ENCODE results near the gene PCDH9.
A peak's percentile ranks its signal among the peaks of the same experiment; 100 is the strongest.

PCDH9 gene

DNA sequence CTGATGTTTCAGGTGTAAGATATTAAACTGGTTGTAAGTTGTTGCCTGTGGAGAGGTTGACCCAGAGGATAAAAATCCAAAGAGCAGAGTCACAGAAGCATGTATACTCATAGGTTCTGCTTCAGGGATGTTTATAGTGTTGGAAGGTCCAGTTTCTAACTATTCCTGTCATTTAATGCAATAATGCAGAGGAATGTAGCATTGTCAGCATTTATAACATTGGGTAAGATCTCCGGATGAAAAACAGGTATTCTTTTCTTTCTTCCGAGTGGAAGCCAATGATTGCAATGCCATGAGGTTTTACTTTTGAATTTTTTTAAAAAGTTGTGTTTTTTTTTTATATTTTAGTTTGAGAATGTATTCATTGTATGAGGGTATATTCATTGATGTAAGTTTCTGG, 771.0 kb downstream of the PCDH9 start:
- no peak for DNase-seq (ENCODE audit: low spot score)

DNA sequence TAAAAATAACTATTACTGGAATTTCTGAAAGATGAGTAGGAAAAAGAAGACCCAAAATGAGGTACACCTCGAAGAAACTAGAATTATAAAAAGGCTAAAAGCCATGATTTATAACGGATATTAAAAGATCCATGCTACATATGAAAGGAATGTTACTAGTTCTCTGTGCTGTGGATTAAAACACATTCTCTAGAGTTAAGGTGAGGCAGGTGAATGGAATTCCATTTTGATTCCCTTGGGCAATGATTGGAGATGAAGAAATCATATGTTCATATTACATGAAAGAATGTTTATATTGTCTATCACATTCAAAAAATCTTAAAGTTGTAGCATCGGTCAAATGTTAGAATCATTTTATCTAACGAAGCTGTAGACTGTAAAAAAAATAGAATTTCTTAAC, 783.7 kb downstream of the PCDH9 start:
- no peak for DNase-seq (ENCODE audit: low spot score)

DNA sequence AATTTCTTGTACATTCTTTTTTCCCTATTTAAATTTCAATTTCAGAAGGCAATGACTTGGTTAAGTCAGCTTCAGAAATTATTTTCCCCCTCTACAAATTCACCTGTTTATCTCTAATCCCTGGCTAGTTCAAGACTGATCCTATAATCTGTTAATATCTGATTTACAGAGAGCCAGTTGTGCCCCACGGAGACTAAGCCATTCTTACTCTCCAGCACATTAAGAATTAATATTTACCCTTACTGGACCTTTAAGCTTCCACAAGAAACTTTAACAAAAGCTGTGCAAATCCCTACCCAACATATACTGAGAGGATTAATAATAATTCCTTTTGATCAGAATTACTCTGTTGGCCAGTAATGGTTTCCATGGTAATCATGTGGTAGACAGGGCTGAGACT, 786.2 kb downstream of the PCDH9 start:
- DNase-seq (ENCODE audit: low spot score), result no peak

DNA sequence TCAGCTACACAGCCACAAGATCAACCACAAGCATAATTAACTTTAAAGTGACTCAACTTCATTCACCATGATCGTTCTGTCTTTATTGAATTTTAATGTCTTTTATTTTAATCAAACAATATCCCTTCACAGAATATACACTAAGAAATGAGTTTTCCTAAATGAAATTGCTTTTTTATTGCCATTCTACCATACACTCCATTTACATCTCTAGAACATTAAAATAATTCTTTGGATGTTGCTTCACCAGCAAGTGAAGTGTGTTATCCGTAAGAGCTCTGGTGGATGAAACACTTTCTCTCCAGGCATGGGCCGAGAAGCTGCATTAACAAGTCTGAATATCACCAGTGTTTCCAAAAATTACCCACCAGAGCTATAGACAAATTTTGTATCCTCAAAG, 789.2 kb downstream of the PCDH9 start:
- no peak for DNase-seq (ENCODE audit: low spot score)

DNA sequence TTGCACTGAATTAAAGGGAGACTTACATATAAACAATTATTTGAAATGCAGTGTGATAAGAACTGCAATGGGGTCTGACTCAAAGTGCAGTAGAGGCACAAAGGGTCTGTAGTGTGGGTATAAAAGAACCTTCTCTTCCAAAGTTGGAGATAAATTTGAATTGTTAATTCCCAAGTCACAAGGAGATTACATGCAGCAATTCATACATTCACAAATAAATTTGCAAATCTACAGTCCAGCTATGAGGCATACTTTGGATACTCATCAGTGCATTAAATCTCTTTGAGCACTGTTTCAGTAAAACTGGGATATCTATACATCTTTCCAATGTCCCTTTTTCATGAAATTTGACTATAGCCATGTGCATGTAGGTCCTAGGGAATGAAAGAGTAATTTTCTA, 799.4 kb downstream of the PCDH9 start:
- DNase-seq (ENCODE audit: low spot score), result no peak

DNA sequence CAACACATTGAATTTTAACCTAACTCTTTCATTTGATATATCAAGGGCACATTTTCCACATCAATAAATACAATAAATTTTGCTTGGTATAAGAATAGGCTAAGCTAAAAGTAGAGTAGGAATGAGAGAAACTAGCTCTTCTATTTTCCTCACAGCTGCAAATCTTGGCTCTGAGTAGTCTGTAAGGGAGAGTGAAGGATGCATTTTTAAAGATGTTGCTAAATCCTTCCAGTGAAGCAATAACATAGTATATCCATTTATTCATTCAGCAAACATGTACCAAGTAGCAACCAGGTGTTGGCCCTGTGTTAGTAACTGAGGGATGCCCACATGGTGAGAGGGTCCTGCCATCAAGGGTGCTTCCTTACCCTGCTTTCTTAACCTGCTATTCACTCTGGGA, 799.9 kb downstream of the PCDH9 start:
- DNase-seq (ENCODE audit: low spot score), result no peak

DNA sequence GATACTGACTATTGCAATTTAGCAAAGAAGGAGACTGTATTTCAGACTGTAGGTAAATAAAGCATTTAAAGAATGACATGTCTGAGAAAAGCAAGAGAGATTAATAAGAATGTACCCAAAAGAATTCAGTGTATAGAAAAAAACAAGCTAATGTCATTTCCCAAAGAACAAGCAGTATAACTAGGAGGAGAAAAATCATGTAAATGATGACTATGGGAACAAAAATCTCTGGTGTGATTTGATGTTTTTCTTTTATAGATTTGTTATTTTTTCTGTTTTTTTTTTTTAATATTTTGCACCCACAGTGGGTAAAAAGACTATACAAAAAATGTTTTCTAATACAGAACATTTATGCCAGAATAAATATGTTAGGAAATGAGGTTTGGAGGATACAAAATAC, 801.0 kb downstream of the PCDH9 start:
- no peak for DNase-seq (ENCODE audit: low spot score)

DNA sequence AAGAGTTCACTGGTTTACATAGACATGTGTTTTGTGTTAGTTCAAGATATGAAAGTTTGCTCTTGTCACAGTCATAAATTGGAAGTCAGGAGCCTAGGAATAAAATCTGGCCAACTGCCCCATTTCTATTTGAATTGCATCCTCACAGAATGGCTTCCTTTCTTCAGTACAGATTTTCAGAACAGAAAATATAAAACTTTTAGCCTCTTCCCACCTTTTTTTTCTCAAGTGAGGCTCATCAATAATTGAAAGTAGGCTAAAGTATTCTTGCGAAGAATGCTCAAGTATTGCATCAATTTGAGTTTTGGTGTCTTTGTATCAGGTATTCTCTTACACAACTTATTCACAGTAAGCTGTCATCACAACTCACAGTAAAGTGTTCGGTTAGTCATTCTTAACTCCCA, 802.7 kb downstream of the PCDH9 start:
- DNase-seq (ENCODE audit: low spot score), result no peak

DNA sequence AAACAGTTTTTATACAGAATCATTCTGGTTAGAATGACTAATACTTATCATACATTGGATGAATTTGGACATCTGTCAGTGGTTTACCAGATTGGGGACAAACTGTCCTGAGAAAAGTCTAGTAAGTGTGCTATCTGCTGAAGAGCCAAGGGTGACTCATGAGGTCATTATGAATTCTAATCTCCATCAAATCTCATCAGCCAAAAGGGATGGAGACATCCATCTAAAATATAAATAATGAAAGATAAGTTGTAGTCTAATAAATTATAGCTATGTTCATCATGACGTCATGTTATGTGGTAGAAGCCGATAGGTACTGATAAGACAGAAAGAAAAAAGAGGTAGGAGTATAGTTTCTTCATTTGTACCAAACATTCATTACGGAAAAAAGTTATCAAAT, 804.4 kb downstream of the PCDH9 start:
- DNase-seq (ENCODE audit: low spot score), result no peak

DNA sequence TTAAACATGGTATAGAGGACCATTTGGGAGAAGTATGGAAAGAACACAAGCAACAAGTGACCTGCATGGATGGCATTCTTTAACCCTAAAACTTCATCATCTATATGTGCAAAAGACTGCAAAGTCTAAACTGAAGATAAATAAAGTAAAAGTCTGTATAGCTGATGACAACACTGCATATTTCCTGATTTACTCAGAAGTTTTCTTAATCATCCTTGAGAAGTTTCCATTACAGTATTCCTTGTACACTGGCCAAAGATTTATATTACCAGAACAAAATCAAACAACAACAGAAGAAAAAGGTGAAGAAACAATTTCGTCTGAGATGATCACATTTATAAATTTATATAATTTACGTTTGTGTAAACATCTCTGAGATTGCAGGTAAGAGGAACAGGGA, 805.7 kb downstream of the PCDH9 start:
- DNase-seq (ENCODE audit: low spot score), result peak; percentile 4

DNA sequence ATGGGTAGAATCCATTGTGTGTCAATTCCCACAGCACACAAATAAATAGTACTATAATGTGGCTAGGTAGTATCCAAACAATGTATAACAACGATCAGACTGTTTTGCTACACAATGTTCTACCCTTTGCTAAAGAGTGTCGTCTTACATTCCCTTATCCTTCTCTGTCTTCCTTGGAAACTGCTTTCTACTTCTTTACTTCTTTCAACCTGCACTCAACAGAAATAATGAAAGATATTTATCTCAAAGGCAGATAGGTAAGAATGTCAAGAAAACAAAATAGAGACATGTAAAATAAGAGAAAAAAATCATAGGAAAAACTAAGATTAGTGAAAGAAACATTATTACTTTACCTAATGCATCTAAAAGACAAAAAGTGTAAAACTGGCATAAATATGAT, 814.7 kb downstream of the PCDH9 start:
- DNase-seq (ENCODE audit: low spot score), result no peak

DNA sequence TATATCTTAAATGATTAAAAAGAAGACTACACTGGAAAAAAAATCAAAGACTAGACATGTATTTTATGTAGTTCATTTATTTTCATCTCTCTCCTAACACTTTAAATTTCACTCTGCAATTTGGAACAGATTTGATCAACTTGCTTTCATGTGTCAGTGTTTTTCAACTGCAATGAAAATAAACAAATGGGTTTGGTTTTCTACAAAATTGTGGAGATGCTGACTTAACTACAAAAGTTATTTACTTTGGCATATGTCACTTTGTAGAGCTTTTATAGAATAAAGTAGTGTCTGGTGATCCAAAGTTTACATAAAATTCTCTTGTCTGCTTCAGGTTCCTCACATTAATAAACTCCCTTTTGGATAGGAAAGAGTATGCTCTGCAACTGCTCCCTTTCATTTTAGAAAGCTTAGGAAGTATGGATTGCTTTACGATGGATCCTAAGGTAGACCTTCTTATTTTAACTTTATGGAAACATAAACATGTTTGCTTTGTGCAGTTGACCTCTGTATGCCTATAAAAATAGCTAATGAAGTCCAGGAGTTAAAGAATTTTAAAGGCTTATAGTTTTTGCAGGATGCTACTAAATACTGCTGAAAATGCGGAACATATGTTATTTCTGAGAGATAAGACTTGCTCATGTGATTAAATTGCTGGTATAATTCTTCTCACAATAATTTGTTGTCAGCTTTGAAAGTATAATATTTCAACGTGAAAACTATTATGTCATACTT, 815.9 kb downstream of the PCDH9 start:
- DNase-seq (ENCODE audit: low spot score), result no peak

DNA sequence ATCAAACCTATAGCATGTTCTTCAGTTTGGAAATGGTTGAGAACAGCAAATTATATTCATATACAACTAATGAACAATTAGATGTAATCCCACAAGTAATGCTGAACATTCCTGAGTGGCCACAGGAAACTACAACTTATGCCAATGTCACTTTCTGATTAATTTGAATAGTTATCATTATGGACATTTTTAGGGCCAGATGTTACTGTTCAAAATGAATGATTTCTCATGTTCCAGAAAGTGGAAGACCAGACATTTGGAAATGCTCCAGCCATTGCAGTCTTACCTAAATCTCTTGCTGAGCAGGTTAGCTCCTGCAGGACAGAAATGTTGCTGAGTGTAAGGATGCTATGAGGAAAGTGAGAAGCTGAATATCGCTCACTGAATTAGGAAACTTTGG, 819.8 kb downstream of the PCDH9 start:
- DNase-seq (ENCODE audit: low spot score), result no peak

DNA sequence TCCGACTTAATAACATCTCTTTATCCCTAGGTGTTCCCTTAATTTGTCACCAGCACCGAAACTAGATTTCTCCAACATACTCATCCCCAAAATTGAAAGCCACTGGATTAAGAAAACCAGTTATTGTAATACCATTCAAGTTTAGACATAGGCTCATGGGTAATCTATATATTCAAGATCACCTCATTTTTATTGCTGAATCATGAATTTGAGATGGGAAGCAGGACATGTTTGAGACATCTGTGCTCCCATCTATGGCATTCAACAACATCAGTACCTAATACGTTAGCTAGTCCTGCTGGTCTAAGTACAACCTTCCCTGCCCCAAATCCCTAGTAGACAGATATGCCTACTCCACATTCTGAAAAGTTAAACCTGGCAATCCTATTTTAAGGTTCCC, 820.6 kb downstream of the PCDH9 start:
- no peak for DNase-seq (ENCODE audit: low spot score)

DNA sequence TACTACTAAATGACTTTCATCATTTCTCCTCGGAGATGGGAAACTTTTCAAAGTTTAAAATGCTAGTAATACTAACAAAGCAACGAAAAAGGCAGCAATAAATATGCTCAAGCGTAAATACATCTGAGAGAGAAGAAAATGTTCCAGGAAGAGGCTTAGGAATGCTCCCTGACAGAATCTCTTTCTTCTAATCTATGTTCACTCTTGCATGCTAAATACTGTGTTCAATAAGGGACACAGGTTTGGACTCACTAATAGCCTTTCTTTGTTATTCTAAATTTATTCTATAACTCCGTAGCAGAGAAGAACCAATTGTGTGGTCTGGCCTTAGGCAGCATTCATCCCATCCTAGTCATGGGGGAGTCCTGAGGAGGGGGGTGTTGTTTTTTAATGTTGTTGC, 823.0 kb downstream of the PCDH9 start:
- no peak for DNase-seq (ENCODE audit: low spot score)

DNA sequence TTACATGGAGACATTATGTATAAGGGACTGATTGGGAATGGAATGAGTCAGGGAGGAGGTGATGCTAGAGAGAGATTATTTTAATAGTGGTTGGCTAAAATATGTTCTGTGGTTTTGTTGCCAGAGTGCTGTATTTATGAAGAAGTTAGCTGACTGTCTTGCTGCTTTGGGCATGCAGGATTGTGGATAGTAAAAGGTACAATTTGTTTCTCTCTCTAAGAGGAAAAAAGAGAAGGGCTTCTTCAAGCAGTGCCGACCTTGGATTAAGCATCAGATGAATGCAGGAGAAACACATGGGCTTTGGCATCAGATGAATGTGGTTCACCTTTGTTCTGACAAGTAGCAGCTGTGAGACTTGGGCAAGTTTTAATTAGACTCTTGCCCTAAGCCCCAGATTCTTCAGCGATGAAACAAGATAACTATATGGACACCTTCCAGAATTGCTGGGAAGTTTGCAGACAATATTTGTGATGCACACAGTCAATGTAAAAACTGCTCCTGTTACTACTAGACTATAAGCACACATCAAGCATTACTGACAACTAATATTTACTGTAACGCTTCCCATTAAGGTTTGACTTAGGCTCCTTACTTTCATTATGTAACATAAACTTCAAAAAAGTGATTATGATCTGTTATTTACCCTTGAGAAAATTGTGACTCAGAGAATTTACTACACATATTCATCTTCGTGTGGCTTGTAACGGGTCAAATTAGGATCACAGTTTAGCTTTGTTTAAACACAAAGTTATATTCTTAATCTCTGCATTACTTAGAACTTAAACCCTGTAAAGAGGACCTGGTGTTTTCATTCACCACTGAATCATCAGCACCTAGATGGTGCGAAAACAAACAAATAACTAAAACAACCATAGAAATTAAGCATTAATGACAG, 824.0 kb downstream of the PCDH9 start:
- peak; percentile 11 for DNase-seq (ENCODE audit: low spot score)

DNA sequence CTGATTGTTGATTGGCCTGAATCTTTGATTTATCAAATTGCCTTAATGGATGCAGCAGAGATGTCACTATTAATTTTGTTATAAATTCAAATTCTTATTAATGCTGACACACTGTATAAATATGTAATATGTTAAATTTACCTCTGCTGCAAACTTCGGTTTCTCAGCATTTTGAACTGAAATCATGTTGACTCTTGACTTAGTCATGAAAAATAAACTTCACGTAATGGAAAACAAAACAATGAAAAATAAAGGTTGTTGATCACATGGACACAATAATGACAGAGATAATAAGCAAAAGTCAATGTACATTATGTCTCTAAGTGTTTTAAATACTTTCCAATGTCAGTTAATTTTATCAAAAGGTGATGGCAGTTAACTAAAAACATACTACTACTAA, 827.6 kb downstream of the PCDH9 start:
- DNase-seq (ENCODE audit: low spot score), result no peak

DNA sequence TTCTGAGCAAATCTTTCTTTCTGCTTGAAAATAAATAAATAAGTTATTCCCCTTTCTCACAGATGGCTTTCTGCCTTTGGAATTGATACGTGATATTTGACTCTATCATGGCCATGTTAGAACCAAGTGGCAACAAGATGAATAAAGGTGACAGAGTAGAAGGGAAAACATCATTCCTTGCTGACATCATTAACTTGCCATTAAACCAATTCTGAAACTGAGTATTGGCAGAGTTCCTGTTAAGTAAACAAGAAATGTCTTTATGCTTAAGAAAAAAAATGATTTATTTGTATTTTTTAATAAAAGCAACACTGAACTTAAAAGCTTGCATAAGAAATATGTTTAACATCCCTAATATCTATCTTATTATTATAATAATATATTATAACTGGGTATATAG, 828.1 kb downstream of the PCDH9 start:
- no peak for DNase-seq (ENCODE audit: low spot score)

DNA sequence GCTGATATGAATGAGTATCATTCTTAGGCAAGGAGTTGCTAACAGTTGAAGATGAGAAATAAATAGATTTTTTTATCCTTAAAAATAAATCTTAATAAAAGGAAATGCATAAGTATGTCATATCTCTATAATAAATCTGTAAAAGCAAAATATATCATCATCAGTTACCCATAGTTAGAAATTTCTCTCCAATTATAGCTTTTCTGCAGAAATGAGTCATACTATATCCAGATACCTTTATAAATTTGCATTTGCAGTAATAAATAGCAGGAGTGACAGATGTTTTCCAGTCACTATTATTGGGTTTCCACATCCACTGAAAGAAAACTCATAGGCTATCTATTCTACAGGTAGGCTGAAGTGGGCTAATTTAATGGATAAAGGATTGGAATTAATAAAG, 829.8 kb downstream of the PCDH9 start:
- DNase-seq (ENCODE audit: low spot score), result no peak

DNA sequence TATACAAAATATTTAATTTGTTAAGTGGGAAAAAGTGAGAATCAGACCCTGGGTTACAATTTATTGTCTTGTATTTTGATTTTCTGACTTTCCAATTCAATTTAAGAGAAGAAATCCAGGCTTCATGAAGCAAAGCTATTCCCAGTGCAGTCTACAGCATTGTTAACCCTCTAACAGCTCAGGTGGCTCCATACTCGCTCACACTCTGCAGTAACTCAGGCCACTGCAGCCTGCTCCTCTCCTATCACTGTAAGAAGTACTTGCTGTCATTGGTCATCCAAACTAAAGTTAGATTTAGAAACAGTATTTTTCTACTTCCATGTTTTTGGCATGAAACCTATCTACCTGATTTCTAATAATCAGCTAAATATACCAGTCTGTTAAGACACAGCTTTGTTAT, 830.3 kb downstream of the PCDH9 start:
- DNase-seq (ENCODE audit: low spot score), result no peak

DNA sequence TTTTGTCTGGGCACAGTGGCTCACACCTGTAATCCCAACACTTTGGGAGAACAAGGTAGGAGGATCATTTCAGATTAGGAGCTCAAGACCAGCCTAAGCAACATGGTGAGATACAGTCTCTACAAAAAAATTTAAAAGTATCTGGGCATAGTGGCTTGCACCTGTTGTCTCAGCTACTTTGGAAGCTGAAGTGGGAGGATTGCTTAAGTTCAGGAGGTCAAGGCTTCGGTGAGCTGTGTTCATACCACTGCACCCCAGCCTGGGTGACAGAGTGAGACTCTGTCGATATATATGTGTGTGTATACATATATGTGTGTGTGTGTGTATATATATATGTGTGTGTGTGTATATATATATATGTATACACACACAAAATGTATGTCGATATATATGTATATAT, 833.0 kb downstream of the PCDH9 start:
- DNase-seq (ENCODE audit: low spot score), result no peak

DNA sequence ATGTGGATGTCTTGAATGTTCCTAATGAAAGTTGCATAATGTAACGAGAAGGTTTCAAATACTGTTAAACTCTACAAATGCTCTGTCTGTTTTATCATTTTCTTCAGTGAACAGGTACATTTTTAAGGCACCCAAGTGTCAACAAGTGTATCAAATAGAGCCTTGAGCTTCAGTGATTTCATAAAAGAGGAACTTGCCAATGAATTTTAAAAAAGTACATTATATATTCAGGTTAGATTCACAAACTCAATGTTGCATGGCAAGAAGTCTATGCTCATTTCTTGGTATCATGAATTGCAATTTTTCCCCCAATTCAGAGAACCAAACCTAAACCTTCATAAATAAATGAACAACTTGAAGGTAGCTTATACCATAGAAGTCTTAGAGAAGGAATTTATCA, 838.8 kb downstream of the PCDH9 start:
- DNase-seq (ENCODE audit: low spot score), result no peak

DNA sequence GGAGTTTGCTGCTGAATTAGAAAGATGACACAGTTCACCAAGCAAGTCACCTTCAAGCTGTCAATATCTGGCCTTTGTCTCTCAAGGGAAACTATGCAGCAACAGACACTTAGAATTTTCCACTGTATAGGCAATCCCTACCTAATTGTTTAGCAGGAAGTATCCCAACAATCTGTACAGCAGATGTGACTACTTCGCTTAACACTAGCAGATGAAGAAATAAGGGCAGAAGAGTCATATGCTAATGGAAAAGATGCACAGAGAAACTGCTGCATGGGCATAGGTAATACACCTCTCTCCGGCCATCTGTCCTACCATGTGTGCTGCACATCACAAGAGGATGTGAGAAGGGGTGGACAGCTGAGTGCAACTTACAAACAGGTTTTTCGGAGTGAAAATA, 851.2 kb downstream of the PCDH9 start:
- DNase-seq (ENCODE audit: low spot score), result no peak

DNA sequence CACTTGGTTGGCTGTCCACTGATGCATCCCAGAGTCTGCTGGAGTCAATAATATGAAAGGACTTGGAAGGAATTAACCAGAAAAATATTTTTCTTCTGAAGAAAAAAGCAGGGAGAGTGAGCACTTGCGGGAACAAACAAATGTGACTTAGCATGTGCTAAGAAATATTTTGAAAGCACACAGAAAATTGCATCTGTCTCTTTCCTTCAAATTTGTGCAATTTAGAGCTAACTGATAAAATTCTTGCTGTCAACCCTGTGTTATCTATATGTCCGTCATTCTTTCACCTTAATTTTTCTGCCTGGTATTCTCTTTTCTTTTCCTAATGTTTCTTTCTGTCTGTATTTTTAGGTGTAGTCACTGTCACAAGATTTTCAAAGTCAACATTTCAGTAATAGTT, 852.6 kb downstream of the PCDH9 start:
- no peak for DNase-seq (ENCODE audit: low spot score)

Measured in hepatic stellate cell (primary cell).